GM13977 (cell line): Measurements from ENCODE around the gene CFAP65.

ENCODE experiments used
- DNase-seq: peaks from one replicate; pipeline ENCODE4 v3.0.0; 2012; ENCODE audit warnings: low spot score
- CTCF ChIP-seq: IDR thresholded peaks from 2 replicates; pipeline ENCODE4 v1.5.1; 2012; ENCODE audit warnings: mild to moderate bottlenecking, control low read depth; ENCODE audit not compliant: insufficient read depth; ENCODE audit errors: extremely low read depth, missing control alignments
- in situ Hi-C: fragments of 300-500 bp; cut with MboI; formaldehyde crosslinking; loops from one replicate; pipeline ENCODE4 v1.12.0; 2022; ENCODE audit warnings: low sequenced_read_pairs, low pct_unique_long_range_greater_than_20kb, mixed read lengths, inconsistent platforms; ENCODE audit not compliant: unreplicated experiment

The CFAP65 gene

DNA sequence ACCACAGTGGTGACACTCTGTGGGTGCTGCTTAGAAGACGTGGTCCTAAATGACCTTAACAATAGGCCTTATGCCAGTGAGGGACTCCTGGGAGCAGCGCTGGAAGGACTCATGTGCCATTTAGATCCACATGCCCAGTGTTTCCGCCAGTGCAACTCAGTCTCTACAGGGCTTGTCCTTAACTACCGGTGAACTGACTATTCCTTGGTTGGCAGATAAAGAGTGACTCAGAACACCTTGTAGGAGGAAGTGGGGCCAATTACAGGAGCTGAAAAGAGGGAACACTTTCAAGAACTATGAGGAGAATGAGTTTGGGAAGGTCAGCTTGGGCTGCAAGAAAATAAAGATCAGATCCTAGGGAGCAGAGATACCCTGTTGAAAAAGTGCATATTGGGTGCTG is 83.6 kb downstream of the CFAP65 start:
- no peak for DNase-seq
- no peak for TF ChIP-seq CTCF
- in situ Hi-C loops: no loop called here

DNA sequence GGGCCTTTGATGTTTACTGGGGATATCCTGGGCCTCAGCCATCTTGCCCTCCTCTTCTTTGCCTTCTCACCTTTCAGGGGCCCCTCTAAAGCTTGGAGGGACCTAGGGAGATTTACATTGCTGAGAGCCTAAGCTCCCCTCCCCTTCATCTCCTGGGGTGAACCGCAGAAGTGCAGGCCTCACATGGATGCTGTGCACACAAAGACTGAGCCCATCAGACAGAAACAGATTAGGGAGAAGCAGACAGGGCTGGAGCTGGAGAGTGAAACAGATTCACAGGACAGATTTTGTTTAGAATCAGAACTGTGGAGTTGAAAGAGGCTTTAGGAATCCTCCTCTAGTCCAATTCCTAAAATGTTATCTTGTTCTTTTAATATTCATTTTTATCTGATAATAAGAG is 85.3 kb downstream of the CFAP65 start:
- TF ChIP-seq CTCF: no peak
- in situ Hi-C loops: no loop called here
- DNase-seq: no peak

DNA sequence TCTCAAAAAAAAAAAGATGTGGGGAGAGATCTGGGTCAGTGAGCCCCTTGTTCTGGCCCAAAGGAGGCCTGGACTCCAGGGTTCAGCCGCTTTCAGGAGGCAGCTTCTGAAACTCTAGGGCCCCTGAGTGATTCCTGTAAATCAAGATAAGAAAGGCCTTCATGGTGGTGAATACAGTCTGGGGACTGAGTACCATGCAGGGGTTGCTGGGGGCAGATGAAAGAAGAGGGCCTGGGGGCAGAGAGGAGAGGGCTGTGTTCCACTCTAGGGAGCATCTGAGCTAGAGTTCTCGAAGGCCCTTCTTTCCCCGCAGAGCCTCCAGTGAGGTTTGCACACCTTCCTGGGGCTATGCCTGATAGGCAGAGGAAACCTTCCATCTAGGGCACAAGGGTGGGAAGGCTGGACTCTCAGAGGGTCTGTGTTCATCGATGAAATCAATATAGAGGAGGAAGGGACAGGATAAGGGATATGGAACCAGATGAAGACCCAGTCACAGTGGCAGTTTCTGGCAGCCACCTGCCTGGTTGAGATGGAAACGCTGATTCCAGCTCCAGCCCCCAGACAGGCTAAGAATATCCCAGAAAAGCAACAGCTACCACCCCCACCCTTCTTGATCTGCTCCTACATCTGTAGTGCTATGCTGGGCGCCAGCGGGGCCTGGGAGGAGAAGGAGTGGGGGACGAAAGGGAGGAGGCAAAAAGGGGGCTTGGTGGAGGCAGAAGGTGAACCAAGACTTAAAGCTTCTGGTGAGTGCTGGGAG is 86.6 kb downstream of the CFAP65 start:
- no peak for DNase-seq

GRCh38 chr2:218953366-218953954 is 87.9 kb downstream of the CFAP65 start:
- in situ Hi-C loops: no loop called here
- DNase-seq: no peak
- TF ChIP-seq CTCF: no peak

More for the DNA sequence above, 86.6 kb downstream of the CFAP65 start:
- TF ChIP-seq CTCF: no peak
- in situ Hi-C loops: no loop called here
